HG02938 (cell line): ENCODE measurements around the gene PTPN13.
"Not testable (repeated sequence)": the region's sequence is repeated elsewhere in the genome, so short reads cannot be mapped to it uniquely, and the experiment has no call there.

ENCODE experiments used
- ATAC-seq: cut with Tn5 transposase; IDR thresholded peaks from one replicate; pipeline ENCODE4 v1.9.1; 2021; ENCODE audit warnings: mild to moderate bottlenecking, moderate library complexity; ENCODE audit not compliant: unreplicated experiment

PTPN13 gene

DNA sequence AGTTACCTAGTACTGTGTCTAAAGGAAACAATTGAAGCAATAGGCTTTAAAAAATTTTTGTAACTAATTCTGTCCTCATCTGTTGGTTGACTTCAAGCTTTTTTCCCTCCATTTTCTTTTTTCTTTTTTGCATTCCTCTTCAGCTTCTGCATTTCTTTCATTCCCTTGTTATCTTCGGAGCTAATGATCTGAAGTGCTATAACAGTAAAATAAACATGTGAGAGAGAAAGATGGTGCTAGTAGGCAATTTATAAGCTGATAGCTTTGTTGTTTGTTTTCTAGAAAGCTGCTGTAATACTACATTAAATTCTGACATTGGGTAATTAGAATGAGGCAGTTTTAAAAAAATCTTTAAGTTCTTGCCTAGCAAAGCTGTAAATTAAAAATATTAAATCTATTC is 37.1 kb downstream of the PTPN13 start:
- no peak for ATAC-seq

DNA sequence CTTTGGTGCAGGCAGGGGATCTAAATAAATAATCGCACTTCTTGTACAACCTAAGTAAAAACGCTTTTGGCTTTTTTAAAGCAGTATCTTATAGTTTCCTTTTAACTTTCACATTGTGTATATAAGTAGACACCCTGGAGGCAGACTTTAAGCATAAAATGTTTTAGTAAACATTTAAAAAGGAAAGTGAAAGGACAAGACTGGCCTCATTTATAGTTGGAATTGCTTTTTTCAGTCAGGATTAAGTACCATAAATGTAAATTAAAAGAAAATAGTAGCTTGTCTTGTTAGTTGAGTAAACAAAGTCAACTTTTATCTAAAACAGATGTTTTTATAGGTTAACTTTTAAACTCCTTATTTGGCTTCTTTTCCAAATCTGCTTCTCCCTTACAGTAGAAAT is 39.7 kb downstream of the PTPN13 start:
- no peak for ATAC-seq

DNA sequence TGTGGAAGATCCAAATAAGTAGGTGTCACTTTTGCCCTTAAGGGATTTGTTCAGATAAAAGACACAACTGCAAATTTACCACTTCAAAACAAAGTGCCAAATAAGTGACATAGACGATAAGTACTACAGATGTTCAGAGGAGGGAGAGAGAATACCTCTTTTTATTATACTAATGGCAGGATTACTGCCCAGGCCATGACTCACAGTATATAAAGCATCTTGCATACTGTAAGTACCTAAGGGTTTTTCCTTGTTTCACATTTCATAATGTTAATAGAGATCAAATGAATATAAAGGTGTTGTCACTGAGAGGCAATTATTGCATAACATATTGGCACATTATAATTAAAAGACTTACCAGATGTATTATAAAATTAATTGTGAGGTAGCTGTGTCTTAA is 46.4 kb downstream of the PTPN13 start:
- ATAC-seq, result no peak

DNA sequence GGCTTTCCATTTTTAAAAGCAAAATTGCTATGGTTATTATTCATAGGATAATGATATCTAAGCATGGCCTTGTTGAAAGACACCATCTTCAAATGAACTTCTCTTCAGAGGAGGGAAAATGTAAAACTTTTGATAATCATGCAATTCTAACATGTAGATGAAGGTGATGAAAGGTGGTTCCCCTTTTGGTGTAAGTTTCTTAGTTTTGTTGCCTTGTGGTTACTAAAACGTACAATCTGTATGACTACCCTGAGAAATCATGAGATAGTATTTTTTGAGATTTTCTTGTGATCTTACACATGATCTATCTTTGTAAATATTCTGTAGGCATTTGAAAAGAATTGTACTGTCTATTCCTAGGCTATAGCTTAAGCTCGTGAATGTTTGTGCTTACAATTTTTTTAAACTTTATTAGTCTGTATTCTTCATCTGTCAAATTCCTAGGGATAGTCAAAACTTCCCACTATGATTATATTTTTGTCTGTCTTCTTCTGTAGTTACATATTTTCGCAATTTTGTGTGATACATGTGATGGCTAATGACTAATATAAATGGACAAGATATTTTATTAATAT is 47.5 kb downstream of the PTPN13 start:
- no peak for ATAC-seq

DNA sequence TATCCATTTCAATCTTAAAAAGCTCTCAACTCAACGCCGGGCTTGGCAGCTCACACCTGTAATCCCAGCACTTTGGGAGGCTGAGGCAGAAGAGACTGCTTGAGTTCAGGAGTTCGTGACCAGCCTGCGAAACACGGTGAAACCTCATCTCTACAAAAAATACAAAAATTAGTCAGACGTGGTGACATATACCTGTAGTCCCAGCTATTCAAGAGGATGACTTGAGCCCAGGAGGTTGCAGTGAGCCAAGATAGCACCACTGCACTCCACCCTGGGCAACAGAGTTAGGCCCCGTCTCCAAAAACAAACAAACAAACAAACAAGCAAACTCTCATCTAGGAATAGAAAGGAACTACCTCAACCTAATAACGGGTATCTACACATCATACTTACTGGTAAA is 50.8 kb downstream of the PTPN13 start:
- no peak for ATAC-seq

DNA sequence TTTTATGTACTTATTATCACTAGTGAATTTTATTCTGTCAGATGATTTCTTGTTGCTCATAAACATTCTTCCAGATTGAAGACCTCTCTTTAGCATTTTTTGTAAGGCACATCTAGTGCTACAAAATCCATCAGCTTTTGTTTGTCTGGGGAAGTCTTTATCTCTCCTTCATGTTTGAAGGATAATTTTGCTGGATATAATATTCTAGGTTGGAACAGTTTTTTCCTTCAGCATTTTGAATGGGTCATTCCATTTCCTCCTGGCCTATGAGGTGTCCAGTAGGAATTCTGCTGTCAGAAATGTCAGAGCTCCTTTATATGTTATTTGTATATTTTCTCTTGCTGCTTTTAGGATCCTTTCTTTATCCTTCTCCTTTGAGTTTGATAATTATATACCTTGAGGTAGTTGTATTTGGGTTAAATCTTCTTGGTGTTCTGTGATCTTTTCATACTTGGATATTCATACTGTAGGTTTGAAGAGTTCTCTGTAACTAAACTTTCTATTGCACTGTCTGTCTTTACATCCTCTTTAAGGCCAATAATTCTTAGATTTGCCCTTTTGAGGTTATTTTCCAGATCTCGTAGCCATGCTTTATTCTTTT is 58.3 kb downstream of the PTPN13 start:
- ATAC-seq, result no peak

DNA sequence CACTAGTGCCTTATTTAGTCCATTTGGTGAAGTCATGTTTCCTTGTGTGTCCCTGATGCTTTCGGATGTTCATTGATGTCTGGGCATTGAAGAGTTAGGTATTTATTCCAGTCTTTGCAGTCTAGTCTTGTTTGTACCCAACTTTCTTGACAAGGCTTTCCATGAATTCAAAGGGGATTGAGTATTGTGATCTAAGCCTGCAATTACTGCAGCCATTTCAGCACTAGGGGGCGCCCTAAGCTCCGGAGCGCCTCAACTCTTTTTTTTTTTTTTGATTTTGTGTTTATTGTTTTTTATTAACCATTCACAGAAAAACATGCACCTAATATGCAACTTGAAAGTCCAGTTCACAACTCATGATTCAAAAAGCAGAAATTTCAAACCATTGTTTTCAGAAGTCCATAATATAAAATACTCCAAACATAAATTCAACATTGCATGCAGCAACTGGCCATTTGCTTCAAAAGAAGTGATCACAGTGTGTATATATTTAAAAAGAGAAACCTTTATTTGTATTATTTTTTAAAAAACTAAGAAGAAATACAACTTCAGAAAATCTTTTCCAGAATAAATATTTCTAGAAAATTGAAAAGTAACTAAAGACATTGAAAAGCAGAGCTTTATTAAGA is 59.2 kb downstream of the PTPN13 start:
- ATAC-seq, result no peak

DNA sequence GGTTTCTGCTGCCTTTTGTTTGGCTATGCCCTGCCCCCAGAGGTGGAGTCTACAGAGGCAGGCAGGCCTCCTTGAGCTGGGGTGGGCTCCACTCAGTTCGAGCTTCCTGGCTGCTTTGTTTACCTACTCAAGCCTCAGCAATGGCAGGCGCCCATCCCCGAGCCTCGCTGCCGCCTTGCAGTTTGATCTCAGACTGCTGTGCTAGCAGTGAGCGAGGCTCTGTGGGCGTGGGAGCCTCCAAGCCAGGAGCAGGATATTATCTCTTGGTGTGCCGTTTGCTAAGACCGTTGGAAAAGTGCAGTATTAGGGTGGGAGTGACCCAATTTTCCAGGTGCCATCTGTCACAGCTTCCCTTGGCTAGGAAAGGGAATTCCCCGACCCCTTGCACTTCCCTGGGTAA is 62.7 kb downstream of the PTPN13 start:
- ATAC-seq, result not testable (repeated sequence)

DNA sequence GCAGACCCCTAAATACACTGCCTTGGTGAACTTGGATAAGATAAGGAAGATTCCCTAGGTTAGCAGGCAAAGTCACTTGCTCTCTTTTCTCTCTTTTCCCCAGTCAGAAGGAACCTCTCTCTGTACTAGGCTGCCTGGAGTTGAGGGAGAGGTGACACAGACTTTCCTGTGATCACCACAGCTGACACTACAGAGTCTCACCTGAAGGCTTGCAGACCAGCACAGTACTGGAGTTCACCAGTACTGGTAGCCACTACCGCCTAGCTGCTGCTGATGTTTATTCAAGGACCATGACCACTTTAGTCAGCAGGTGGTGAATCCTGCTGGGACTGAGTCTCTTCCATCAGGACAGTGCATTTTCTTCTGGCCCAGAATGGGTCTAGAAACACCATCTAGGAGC is 63.3 kb downstream of the PTPN13 start:
- no peak for ATAC-seq

DNA sequence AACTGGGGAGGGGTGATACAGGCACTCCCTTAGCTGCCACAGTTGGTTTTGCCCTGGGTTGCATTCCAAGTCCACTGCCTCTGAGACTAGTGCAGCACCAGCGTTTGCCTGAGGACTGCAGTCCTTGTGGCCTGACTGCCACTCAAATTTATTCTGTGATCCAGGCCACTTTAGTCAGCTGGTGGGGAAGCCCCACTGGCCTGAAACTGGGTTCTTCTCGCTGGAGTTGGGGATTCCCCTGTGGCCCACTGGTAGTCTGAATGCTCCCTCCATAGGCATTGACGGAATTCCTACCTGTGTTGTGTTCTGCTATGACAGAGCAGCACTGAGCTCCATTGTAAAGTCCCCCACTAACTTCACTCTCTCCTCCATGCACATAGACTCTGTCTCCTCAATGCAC is 63.8 kb downstream of the PTPN13 start:
- ATAC-seq, result peak; percentile 59

DNA sequence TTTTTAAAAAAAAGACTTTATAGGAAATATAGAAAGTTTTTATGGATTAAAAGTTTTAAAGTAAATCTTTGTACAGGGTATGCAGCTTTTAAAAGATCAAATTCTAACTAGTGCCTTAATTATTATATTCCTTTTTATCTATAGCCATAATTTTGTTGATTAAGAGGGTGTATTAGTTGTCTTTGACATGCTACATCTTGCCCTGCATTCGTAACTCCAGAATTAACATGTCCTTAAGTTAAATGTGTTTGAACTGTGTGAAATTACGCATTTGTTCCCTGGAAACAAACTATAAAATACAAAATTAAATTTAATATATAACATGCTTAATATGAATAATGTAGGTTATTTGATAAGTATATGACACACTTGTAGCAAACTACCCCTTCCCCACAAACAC is 66.3 kb downstream of the PTPN13 start:
- ATAC-seq, result no peak

DNA sequence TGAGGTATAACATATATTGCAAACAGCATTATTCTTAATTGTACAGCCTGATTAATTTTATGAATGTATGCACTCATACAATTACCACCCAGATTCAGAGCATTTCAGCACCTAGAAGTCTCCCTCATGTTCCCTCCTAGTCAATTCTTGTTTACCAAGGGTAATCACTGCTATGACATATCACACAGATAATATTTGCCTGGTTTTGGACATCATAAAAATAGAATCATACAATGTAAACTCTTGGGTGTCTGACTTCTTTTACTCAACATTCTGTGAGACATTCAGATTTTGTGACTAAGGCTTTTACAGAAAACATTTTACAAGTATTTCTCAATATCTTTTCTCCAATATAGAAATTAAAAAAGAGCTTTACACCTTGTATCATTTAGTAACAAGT is 66.9 kb downstream of the PTPN13 start:
- ATAC-seq, result no peak

DNA sequence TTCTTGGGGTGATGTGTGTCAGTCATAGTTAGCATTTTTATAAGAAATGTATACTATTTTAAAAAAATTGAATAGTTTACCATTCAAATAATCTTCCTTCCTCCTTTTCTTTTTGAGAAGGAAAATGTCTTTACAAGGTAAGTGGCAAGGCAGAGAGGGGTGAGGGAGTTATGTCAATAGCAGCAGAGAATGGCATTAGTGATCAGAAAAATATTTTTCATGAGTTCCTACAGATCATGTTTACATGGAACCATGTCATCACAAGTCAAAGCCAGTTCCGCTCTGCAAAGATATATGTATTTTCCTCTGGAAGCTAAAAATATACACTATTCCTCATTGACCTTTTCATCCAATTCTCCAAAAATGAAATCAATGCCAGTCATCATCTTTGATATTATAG is 67.3 kb downstream of the PTPN13 start:
- ATAC-seq, result no peak

DNA sequence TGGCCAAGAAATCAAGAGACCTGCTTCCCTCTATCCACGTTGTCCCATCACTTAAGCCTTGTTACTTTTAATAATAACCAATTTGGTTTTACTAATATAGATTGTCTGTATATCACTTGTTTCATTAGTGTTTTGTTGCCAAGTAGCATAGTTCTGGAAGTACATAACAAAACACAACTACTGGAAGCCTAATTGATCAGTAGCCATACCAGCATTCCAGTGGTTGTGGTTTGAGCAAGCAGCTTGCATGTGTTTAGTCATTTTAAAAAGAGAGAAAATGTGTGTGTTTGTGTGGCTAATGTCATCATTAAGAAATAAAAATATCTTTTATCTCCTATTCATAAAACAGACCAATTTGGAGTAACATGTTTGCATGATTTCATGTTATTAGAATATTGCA is 70.8 kb downstream of the PTPN13 start:
- ATAC-seq, result no peak

DNA sequence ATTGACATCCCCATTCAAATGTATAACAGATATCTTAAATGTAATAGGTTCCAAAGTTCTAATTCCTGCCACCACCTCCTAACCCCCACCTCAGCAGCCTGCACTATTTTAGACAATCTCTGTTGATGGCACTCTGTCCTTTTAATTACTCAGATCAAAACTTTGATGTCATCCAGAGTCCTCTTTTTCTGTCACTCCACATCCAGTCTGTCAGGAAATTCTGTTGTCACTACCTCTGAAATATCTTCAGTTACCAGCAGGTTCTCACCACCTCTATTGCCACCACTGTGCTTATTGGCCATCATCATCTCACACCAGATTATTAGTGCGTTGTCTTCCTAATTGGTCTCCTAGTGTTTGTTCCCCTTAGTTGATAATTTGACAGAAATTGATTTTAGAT is 76.2 kb downstream of the PTPN13 start:
- ATAC-seq, result no peak

DNA sequence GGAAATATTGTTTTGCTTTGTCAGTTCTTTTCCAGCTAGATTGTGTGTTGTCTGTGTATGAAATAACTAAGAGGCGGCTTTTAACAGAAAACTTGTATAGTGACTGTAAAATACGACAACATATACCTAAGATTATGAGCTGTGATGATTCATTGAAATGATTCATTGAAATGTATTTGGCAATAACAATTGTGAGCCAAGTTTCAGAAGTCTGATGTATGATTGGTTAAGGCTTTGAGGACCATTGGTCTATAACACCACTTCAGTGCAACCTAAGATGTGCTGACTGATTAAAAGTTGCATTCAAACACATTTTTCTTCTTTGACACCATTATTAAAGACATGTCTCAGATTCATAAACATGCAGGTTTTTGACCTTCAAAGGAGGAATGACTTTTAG is 76.6 kb downstream of the PTPN13 start:
- no peak for ATAC-seq

DNA sequence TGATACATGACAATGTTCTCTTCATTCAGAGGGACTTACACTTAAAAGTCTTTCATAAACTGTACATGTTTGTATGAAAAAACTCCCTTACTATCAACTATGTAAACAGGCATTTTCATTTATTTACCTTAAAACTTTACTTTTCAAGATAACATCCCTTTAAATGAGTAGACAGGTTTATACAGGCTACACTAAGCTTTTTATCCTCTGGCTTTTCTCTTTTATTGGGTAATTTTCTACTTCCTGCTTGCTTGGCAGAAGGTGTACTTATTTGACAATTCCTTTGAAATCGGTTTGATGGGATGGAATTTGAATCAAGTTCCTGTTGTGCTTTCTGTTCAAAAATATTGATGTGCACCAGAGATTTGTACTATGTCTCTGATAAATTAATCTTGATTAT is 81.4 kb downstream of the PTPN13 start:
- ATAC-seq, result no peak

DNA sequence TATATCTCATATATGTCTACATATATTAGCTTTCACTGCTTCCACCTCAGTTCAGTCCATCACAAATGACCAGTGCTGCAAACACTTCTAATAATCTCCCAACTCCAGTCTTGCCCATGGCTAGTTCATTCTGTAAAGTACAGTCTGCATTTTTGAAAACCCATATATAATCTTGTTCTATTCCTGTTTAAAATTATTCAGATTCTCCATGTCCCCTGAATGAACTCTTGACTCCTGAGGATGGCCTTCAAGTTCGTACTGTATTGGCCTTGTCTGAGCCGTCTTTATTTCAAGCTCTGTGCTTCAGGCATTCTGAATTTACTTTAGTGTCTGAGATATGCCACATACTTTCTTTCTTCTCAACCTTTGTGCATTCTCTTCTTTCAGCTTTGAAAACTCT is 84.7 kb downstream of the PTPN13 start:
- ATAC-seq, result no peak

DNA sequence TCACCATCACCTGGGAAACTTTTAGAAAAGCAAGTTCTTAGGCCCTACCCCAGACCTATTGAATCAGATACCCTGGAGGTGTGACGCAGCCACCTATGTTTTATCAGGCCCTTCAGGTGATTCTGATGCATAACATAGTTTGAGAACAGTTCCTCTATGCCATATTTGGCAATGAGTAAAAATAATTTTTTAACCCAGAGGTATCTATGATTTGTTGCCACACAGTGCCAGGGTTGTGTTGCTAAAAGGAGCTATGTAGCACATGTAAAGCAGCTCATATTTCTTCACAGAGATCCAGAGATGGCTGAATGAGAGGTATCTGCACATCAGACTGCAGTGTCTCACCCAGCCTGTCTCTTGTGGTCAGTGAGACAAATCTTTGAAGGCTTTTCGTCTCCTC is 85.3 kb downstream of the PTPN13 start:
- no peak for ATAC-seq

DNA sequence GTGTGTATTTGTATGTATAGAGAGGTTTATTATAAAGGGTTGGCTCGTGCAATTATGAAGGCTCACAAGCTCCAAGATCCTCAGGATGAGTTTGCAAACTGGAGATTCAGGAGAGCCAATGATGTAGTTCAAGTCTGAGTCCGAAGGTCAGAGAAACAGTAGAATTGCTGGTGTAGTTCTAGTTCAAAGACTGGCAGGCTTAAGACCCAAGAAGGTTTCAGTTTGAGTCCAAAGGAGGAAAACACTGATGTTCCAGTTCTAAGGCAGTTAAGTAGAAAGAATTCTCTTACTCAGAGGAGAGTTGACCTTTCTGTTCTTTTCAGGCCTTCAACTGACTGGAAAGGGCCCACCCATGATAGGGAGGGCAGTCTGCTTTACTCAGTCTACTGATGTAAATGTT is 89.1 kb downstream of the PTPN13 start:
- no peak for ATAC-seq

DNA sequence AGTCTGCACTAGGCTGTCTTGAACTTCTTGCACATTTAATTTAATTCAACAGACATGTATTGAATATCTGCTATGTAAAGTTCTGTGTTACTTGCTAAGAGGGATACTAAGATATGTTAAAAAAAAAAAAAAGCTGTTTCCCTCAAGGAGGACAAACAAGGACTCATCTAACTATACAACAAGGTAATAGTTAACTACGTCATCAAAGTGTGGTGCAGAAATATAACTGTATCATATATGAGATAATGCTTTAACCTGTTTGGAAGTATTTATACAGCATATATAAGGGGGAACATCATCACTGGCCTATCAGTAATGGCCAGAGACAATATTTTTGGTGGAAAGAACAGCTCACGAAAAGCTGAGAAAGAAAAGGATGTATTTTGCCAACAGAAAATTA is 89.9 kb downstream of the PTPN13 start:
- ATAC-seq, result no peak

DNA sequence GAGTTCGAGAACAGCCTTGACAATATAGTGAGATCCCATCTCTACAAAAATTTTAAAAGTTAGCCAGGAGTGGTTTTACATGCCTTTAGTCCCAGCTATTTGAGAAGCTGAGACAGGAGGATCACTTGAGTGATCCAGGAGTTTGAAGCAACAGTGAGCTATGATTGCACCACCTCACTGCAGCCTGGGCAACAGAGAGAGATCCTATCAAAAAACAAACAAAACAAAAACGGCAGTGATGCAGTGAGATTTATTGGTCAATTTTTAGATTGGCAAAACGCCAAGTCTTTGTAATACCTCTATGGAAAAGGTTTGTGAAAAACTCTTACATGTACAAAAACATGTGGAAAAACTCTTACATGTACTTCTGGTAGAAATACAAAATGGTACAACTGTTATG is 91.3 kb downstream of the PTPN13 start:
- ATAC-seq, result no peak

DNA sequence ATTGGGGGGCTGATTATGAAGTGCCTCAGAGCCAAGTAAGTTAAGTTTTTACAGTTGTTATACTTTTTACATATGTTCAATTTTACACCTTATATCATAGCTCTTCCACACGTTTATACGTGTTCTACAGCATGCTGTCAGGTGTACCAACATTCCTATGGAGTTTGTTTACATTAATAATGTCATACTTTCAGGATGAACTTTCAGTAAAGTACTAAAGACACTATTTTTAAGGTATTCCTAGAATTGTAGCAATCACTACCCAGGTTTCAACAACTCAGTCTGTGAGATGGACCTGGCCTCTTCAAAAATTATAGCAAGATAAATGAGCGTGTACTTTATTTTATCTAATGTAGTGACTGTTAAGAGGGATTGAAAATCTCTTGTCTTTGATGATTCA is 92.6 kb downstream of the PTPN13 start:
- ATAC-seq, result no peak
